HFF-Myc (cell line): ENCODE results near the gene TRIM29.

Experiments
- DNase-seq: peaks from one replicate; pipeline ENCODE4 v3.0.0-alpha.2; 2011; ENCODE audit warnings: low read depth; ENCODE audit errors: extremely low read depth
- H3K4me3 ChIP-seq: replicated peaks from 2 replicates; pipeline ENCODE4 v1.5.1; 2011; ENCODE audit warnings: low read depth, mild to moderate bottlenecking, control low read depth, low read length
- CTCF ChIP-seq: IDR thresholded peaks from 2 replicates; pipeline ENCODE4 v1.5.1; 2012; ENCODE audit warnings: mild to moderate bottlenecking, low read depth, low read length, control low read depth; ENCODE audit errors: missing control alignments

The TRIM29 gene

GRCh38 chr11:120067438-120068113, 70.3 kb downstream of the TRIM29 start:
- DNase-seq, result no peak
- no peak for TF ChIP-seq CTCF
- H3K4me3 ChIP-seq, result no peak overlapping the region

- TF ChIP-seq CTCF, result no peak
- no peak for DNase-seq
- no peak overlapping the region for H3K4me3 ChIP-seq
Measured at GRCh38 chr11:120066738-120067437, 71.0 kb downstream of the TRIM29 start.

GRCh38 chr11:120065876-120066275, 72.0 kb downstream of the TRIM29 start:
- TF ChIP-seq CTCF, result no peak
- no peak overlapping the region for H3K4me3 ChIP-seq
- no peak for DNase-seq

- no peak for TF ChIP-seq CTCF
- no peak for DNase-seq
- H3K4me3 ChIP-seq, result no peak overlapping the region
Measured at GRCh38 chr11:120065176-120065575, 72.7 kb downstream of the TRIM29 start.

- TF ChIP-seq CTCF, result no peak
- DNase-seq, result no peak
Measured at GRCh38 chr11:120064341-120064740, 73.6 kb downstream of the TRIM29 start.

GRCh38 chr11:120063686-120064340, 74.1 kb downstream of the TRIM29 start:
- DNase-seq, result no peak
- no peak overlapping the region for H3K4me3 ChIP-seq
- TF ChIP-seq CTCF, result no peak

More at GRCh38 chr11:120064341-120064740, 73.6 kb downstream of the TRIM29 start:
- no peak overlapping the region for H3K4me3 ChIP-seq
